RPMI7951 (cell line): ENCODE results near the gene TMEM150B. TPM values are rescaled to one million over a fixed set of nuclear protein-coding genes. Genes with fewer than 3 reads are reported as not detected.

Experiments
- DNase-seq: peaks from one replicate; pipeline ENCODE4 v3.0.0-alpha.2; 2012; ENCODE audit warnings: low read depth
- total RNA-seq: library from RNA; depleted of rRNA; stranded (reverse); fragments of >200 nt; shearing (Covaris generic); gene quantifications from 2 replicates; pipeline ENCODE4 v1.2.3, GENCODE V29; 2014

TMEM150B gene
- total RNA-seq, 1 experiment from 2014 or later = not detected

GRCh38 chr19:55355213-55355821, 30.2 kb upstream of the TMEM150B start:
- DNase-seq = no peak

GRCh38 chr19:55354698-55355212, 29.6 kb upstream of the TMEM150B start, which contains the start of gene COX6B2:
COX6B2 (minus strand) TSS chr19:55354719; CDS start chr19:55354521, 198 bp downstream.
- no peak for DNase-seq

GRCh38 chr19:55353803-55354697, 28.9 kb upstream of the TMEM150B start:
- DNase-seq = peak; percentile 47

- DNase-seq = no peak
Measured at GRCh38 chr19:55353356-55353802, 28.2 kb upstream of the TMEM150B start.

- no peak for DNase-seq
Measured at GRCh38 chr19:55352549-55353145, 27.5 kb upstream of the TMEM150B start.

GRCh38 chr19:55352040-55352439, 26.9 kb upstream of the TMEM150B start:
- no peak for DNase-seq

GRCh38 chr19:55350620-55351315, 25.6 kb upstream of the TMEM150B start:
- no peak for DNase-seq

- DNase-seq = no peak
Measured at GRCh38 chr19:55348317-55349034, 23.3 kb upstream of the TMEM150B start.

GRCh38 chr19:55347442-55348009, 22.4 kb upstream of the TMEM150B start:
- no peak for DNase-seq

- DNase-seq = no peak
Measured at GRCh38 chr19:55346725-55347441, 21.7 kb upstream of the TMEM150B start.

- DNase-seq = no peak
Measured at GRCh38 chr19:55345818-55346724, 20.9 kb upstream of the TMEM150B start.

GRCh38 chr19:55345101-55345817, 20.1 kb upstream of the TMEM150B start:
- DNase-seq = no peak

GRCh38 chr19:55344444-55344843, 19.3 kb upstream of the TMEM150B start:
- peak; percentile 69 for DNase-seq

- no peak for DNase-seq
Measured at GRCh38 chr19:55341595-55342531, 16.7 kb upstream of the TMEM150B start.

GRCh38 chr19:55341171-55341588, 16.0 kb upstream of the TMEM150B start:
- peak; percentile 48 for DNase-seq

- no peak for DNase-seq
Measured at GRCh38 chr19:55340784-55341147, 15.6 kb upstream of the TMEM150B start.
